OCI-LY7 (cell line): ENCODE measurements around the gene NLRP8. TPM values are rescaled to one million over a fixed set of nuclear protein-coding genes. Genes with fewer than 3 reads are reported as not detected.
"Not testable (repeated sequence)": the region's sequence is repeated elsewhere in the genome, so short reads cannot be mapped to it uniquely, and the experiment has no call there.

ENCODE experiments used
- BruUV-seq: library from RNA; stranded (reverse); fragments of 400-500 nt; replicated peaks from 2 replicates; lab custom pipeline; 2021; lab: Mats Ljungman, UMichigan
- CTCF ChIA-PET: fragments of 300-600 bp; sonication (Branson Sonifier 250); formaldehyde crosslinking; loops from one replicate; lab custom pipeline; 2022; ENCODE audit warnings: antibody characterized with exemption; ENCODE audit not compliant: unreplicated experiment; lab: Charles Lee
- POLR2A ChIA-PET: fragments of 300-600 bp; sonication (Branson Sonifier 250); formaldehyde crosslinking; loops from one replicate; lab custom pipeline; 2022; ENCODE audit warnings: antibody characterized with exemption; lab: Charles Lee
- DNase-seq: peaks from one replicate; pipeline ENCODE4 v3.0.0-alpha.2; 2015; ENCODE audit warnings: low spot score
- H2AFZ ChIP-seq: fragments of 200-600 bp; sonication (generic), shearing (Covaris generic); 2 replicates; pipeline ENCODE4 v1.6.1; 2014; ENCODE audit warnings: mild to moderate bottlenecking, antibody characterized with exemption, low read length, moderate library complexity
- H3K27ac ChIP-seq: fragments of 200-600 bp; sonication (generic); 2 replicates; pipeline ENCODE4 v1.5.1; 2014; ENCODE audit warnings: mixed run types, low read depth, mild to moderate bottlenecking, moderate library complexity, low read length, inconsistent platforms; ENCODE audit not compliant: poor library complexity, severe bottlenecking
- H3K36me3 ChIP-seq: fragments of 200-600 bp; sonication (generic); 2 replicates; pipeline ENCODE4 v1.6.1; 2014; ENCODE audit warnings: mild to moderate bottlenecking, antibody characterized with exemption, low read length, moderate library complexity, mixed read lengths; ENCODE audit not compliant: insufficient read depth
- H3K4me1 ChIP-seq: fragments of 200-600 bp; sonication (generic); 2 replicates; pipeline ENCODE4 v1.5.1; 2014; ENCODE audit warnings: mild to moderate bottlenecking, low read length; ENCODE audit not compliant: insufficient read depth, poor library complexity, severe bottlenecking
- H3K4me2 ChIP-seq: fragments of 200-600 bp; sonication (generic); 2 replicates; pipeline ENCODE4 v1.6.1; 2014; ENCODE audit warnings: mild to moderate bottlenecking, low read length
- H3K4me3 ChIP-seq: fragments of 200-600 bp; sonication (generic); 2 replicates; pipeline ENCODE4 v1.5.1; 2014; ENCODE audit warnings: mild to moderate bottlenecking, low read depth, low read length; ENCODE audit not compliant: poor library complexity, severe bottlenecking
- H3K79me2 ChIP-seq: fragments of 200-600 bp; sonication (generic); 2 replicates; pipeline ENCODE4 v1.6.1; 2016; ENCODE audit warnings: low read depth, mild to moderate bottlenecking, low read length, moderate library complexity, mixed read lengths; ENCODE audit not compliant: insufficient read depth
- H3K9me2 ChIP-seq: fragments of 200-600 bp; sonication (generic); 2 replicates; pipeline ENCODE4 v1.6.1; 2016; ENCODE audit warnings: mild to moderate bottlenecking, low read length, mixed read lengths; ENCODE audit not compliant: insufficient read depth
- H3K9me3 ChIP-seq: fragments of 200-600 bp; sonication (generic); 2 replicates; pipeline ENCODE4 v1.6.1; 2014; ENCODE audit warnings: mild to moderate bottlenecking, mixed run types, low read length, mixed read lengths
- H4K20me1 ChIP-seq: fragments of 200-600 bp; sonication (generic); 2 replicates; pipeline ENCODE4 v1.6.1; 2014; ENCODE audit warnings: mild to moderate bottlenecking, antibody characterized with exemption, low read length, moderate library complexity, mixed read lengths; ENCODE audit not compliant: insufficient read depth
- EZH2phosphoT487 ChIP-seq: fragments of 200-600 bp; sonication (generic); IDR thresholded peaks from 2 replicates; pipeline ENCODE4 v1.6.1; 2018; ENCODE audit warnings: low read depth, borderline replicate concordance, mild to moderate bottlenecking, mixed run types, antibody characterized with exemption, low read length, moderate library complexity, mixed read lengths
- intact Hi-C: fragments of 100-400 bp; cut with micrococcal nuclease; formaldehyde crosslinking; loops from one replicate; pipeline ENCODE4 v1.10.0; 2022; ENCODE audit not compliant: unreplicated experiment
- total RNA-seq, 2 experiments: library from RNA; depleted of rRNA in 1 of 2; stranded (reverse); fragments of >200 nt in 1 of 2; shearing (Covaris generic) in 1 of 2; gene quantifications; 2 replicates each; pipeline ENCODE4 v1.2.3, GENCODE V29; 2014 to 2022
- TF ChIP-seq, protein P1 (sequence below): fragments of 200-600 bp; sonication (generic); conservative IDR thresholded peaks from 2 replicates; pipeline ENCODE4 v1.5.1; 2014; ENCODE audit warnings: mild to moderate bottlenecking, antibody characterized with exemption, low read length, moderate library complexity, mixed read lengths

Gene NLRP8
- total RNA-seq, 2 experiments from 2014 or later: not detected

DNA sequence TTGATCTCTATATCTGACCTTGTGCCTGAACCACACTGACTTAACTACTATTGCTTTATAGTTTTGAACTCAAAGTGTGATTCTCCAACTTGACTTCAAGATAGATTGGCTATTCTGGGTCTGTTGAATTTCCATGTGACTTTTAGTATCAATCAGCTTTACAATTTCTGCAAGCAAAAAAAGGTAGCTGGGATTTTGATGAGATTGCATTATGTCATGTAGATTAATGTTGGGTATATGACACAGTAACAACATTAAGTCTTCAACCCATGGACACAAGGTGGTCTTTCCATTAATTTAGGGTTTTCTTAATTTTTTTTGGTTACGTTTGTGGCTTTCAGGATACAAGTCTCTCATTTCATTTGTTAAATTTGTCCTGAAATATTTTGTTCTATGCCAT, 67.1 kb downstream of the NLRP8 start:
- TF ChIP-seq, protein P1, sequence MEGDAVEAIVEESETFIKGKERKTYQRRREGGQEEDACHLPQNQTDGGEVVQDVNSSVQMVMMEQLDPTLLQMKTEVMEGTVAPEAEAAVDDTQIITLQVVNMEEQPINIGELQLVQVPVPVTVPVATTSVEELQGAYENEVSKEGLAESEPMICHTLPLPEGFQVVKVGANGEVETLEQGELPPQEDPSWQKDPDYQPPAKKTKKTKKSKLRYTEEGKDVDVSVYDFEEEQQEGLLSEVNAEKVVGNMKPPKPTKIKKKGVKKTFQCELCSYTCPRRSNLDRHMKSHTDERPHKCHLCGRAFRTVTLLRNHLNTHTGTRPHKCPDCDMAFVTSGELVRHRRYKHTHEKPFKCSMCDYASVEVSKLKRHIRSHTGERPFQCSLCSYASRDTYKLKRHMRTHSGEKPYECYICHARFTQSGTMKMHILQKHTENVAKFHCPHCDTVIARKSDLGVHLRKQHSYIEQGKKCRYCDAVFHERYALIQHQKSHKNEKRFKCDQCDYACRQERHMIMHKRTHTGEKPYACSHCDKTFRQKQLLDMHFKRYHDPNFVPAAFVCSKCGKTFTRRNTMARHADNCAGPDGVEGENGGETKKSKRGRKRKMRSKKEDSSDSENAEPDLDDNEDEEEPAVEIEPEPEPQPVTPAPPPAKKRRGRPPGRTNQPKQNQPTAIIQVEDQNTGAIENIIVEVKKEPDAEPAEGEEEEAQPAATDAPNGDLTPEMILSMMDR: no peak
- no peak for TF ChIP-seq EZH2phosphoT487
- H3K79me2 ChIP-seq: no peaks in the 10 kb centered on the region
- no peak for DNase-seq
- H3K36me3 ChIP-seq: no peaks in the 10 kb centered on the region
- no peaks in the 10 kb centered on the region for H3K9me2 ChIP-seq
- no peaks in the 10 kb centered on the region for H3K4me1 ChIP-seq
- BruUV-seq: no TSS peak
- ChIA-PET POLR2A (no interaction called here), CTCF (no interaction called here)
- H3K27ac ChIP-seq: no peak overlapping the region
- H3K4me2 ChIP-seq: no peak overlapping the region
- no peaks in the 10 kb centered on the region for H3K9me3 ChIP-seq
- H3K4me3 ChIP-seq: no peak overlapping the region
- H4K20me1 ChIP-seq: no peaks in the 10 kb centered on the region
- intact Hi-C loops: no loop called here
- H2AFZ ChIP-seq: no peak overlapping the region

DNA sequence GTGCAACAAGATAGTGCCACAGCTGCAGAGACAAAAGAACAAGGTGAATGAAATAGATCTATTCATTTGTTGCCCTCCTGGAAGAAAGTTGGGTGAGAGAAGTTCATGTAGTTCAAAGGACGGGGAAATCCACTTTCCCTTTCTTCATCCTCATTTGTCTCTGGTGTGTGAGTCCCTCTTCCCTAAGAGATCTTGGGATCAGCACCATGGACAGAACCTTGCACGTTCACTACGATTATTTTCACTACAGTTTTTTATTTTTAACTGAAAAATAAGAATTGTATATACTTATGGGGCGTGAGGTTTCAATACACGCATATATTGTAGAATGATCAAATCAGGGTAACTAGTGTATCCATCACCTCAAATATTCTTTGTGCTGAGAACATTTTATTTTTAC, 68.1 kb downstream of the NLRP8 start:
- DNase-seq: peak; percentile 7
- BruUV-seq: no TSS peak
- H4K20me1 ChIP-seq: no peaks in the 10 kb centered on the region
- no peak overlapping the region for H2AFZ ChIP-seq
- H3K79me2 ChIP-seq: no peaks in the 10 kb centered on the region
- TF ChIP-seq, protein P1: no peak
- TF ChIP-seq EZH2phosphoT487: no peak
- H3K27ac ChIP-seq: no peak overlapping the region
- intact Hi-C loops: no loop called here
- H3K36me3 ChIP-seq: no peaks in the 10 kb centered on the region
- H3K4me2 ChIP-seq: no peak overlapping the region
- no peaks in the 10 kb centered on the region for H3K9me2 ChIP-seq
- CTCF ChIA-PET: no interaction called here
- H3K9me3 ChIP-seq: no peaks in the 10 kb centered on the region
- POLR2A ChIA-PET: no interaction called here
- no peaks in the 10 kb centered on the region for H3K4me1 ChIP-seq
- H3K4me3 ChIP-seq: no peak overlapping the region

DNA sequence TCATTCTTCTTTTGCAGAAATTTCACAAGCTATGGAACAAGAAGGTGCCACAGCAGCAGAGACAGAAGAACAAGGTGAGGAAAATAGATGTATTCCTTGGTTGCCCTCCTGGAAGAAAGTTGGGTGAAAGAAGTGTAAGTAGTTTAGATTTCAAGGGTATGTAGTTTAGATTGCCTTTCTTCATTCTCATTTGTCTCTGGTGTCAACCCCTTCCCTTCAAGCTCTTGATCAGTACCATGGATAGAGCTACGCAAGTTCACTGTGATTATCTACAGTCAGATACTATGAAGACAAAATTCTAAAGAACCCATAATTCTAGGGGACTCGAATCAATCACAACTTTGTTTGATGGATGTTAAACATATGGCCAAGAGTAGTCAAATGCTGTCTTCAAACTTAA, 71.7 kb downstream of the NLRP8 start:
- H3K27ac ChIP-seq, POLR2A ChIA-PET, H3K9me3 ChIP-seq, H3K4me1 ChIP-seq, CTCF ChIA-PET, intact Hi-C loops, H2AFZ ChIP-seq, H3K79me2 ChIP-seq, H3K4me2 ChIP-seq, BruUV-seq, H3K36me3 ChIP-seq, H3K9me2 ChIP-seq, H4K20me1 ChIP-seq, H3K4me3 ChIP-seq, DNase-seq: not testable (repeated sequence)

DNA sequence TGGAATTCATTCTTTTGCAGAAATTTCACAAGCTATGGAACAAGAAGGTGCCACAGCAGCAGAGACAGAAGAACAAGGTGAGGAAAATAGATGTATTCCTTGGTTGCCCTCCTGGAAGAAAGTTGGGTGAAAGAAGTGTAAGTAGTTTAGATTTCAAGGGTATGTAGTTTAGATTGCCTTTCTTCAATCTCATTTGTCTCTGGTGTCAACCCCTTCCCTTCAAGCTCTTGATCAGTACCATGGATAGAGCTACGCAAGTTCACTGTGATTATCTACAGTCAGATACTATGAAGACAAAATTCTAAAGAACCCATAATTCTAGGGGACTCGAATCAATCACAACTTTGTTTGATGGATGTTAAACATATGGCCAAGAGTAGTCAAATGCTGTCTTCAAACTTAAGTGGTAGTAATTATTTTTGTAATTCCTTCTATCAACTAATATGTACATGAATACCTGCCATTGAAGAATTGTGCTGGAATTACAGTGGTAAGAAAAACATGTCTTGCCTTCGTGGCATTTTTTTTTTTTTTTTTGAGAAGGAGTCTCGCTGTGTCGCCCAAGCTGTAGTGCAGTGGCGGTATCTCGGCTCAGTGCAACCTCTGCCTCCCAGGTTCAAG, 72.8 kb downstream of the NLRP8 start:
- DNase-seq, intact Hi-C loops, H3K4me2 ChIP-seq, BruUV-seq, H3K27ac ChIP-seq, H3K9me3 ChIP-seq, H3K4me3 ChIP-seq, H2AFZ ChIP-seq, H3K9me2 ChIP-seq, H3K79me2 ChIP-seq, H4K20me1 ChIP-seq, H3K36me3 ChIP-seq, H3K4me1 ChIP-seq, POLR2A ChIA-PET, CTCF ChIA-PET: not testable (repeated sequence)
